Smooth muscle cell (in vitro differentiated cells): Measurements from ENCODE around the gene PCDHGA6. TPM values are rescaled to one million over a fixed set of nuclear protein-coding genes. Genes with fewer than 3 reads are reported as not detected.

ENCODE experiments used
- DNase-seq: peaks from one replicate; lab custom pipeline; 2025; ENCODE audit not compliant: unreplicated experiment; lab: John Stamatoyannopoulos, UW
- H2AFZ ChIP-seq: fragments of 200-600 bp; sonication (generic); 2 replicates; pipeline ENCODE4 v1.6.0; 2016; ENCODE audit warnings: antibody characterized with exemption, low read depth, mild to moderate bottlenecking
- H3F3A ChIP-seq: fragments of 200-600 bp; sonication (generic); 2 replicates; pipeline ENCODE4 v1.6.0; 2017; ENCODE audit warnings: antibody characterized with exemption, low read depth
- H3K27ac ChIP-seq: fragments of 200-600 bp; sonication (generic); 2 replicates; pipeline ENCODE4 v1.5.1; 2016; ENCODE audit warnings: low read depth, mild to moderate bottlenecking
- H3K27me3 ChIP-seq: fragments of 200-600 bp; sonication (generic); 2 replicates; pipeline ENCODE4 v1.6.1; 2016; ENCODE audit warnings: low read depth, mild to moderate bottlenecking
- H3K36me3 ChIP-seq: fragments of 200-600 bp; sonication (generic); 2 replicates; pipeline ENCODE4 v1.5.1; 2016; ENCODE audit warnings: low read depth
- H3K4me1 ChIP-seq: fragments of 200-600 bp; sonication (generic); 2 replicates; pipeline ENCODE4 v1.5.1; 2016; ENCODE audit warnings: low read depth
- H3K4me2 ChIP-seq: fragments of 200-600 bp; sonication (generic); 2 replicates; pipeline ENCODE4 v1.6.0; 2016; ENCODE audit warnings: mild to moderate bottlenecking
- H3K4me3 ChIP-seq: fragments of 200-600 bp; sonication (generic); 2 replicates; pipeline ENCODE4 v1.5.1; 2016; ENCODE audit warnings: mild to moderate bottlenecking
- H3K79me2 ChIP-seq: fragments of 200-600 bp; sonication (generic); 2 replicates; pipeline ENCODE4 v1.6.0; 2016; ENCODE audit warnings: low read depth, mild to moderate bottlenecking
- H3K9ac ChIP-seq: fragments of 200-600 bp; sonication (generic); 2 replicates; pipeline ENCODE4 v1.6.0; 2016; ENCODE audit warnings: low read depth
- H3K9me3 ChIP-seq: fragments of 200-600 bp; sonication (generic); replicated peaks from 2 replicates; pipeline ENCODE4 v1.5.1; 2016; ENCODE audit warnings: low read depth
- H4K20me1 ChIP-seq: fragments of 200-600 bp; sonication (generic); 2 replicates; pipeline ENCODE4 v1.6.0; 2016; ENCODE audit warnings: low read depth
- CTCF ChIP-seq: fragments of 200-600 bp; sonication (generic); IDR thresholded peaks from 2 replicates; pipeline ENCODE4 v1.5.1; 2017; ENCODE audit warnings: borderline replicate concordance, mild to moderate bottlenecking, antibody characterized with exemption; ENCODE audit not compliant: insufficient read depth, poor library complexity, severe bottlenecking
- WGBS: methylation state at CpG from one replicate; pipeline ENCODE4 v1.1.7; 2016; ENCODE audit warnings: low lambda C conversion rate; 5-methylcytosine and 5-hydroxymethylcytosine counted together
- polyA plus RNA-seq: library from polyadenylated mRNA; unstranded; fragments of >200 nt; fragmentation: Nextera tagmentation; extraction: Ambion mirVana; gene quantifications from 2 replicates; pipeline ENCODE4 v1.2.1, GENCODE V29; 2016
- total RNA-seq: library from RNA; depleted of rRNA; stranded (reverse); fragments of >200 nt; gene quantifications from 2 replicates; pipeline ENCODE4 v1.2.3, GENCODE V29; 2014

PCDHGA6 gene
- total and polyA plus RNA-seq, 2 experiments from 2014 or later = 0.27 TPM; not detected in 1

GRCh38 chr5:141354900-141355469 is 18.7 kb upstream of the PCDHGA6 start, which contains the start of gene PCDHGA4:
PCDHGA4 (plus strand) TSS chr5:141355021; CDS start chr5:141355108, 87 bp downstream.
- no peak within 1 kb of the TSS for H3K4me3 ChIP-seq
- H3K4me2 ChIP-seq = no peak within 1 kb of the TSS
- peaks cover 6% of the 10 kb centered on the region for H3K9me3 ChIP-seq
- no peak within 1 kb of the TSS for H2AFZ ChIP-seq
- no peak within 1 kb of the TSS for H3K27ac ChIP-seq
- H3F3A ChIP-seq = no peaks in the 10 kb centered on the region
- H3K79me2 ChIP-seq = no peaks in the 10 kb centered on the region
- peak; percentile 21 for TF ChIP-seq CTCF
- no peaks in the 10 kb centered on the region for H3K27me3 ChIP-seq
- 92% methylated on average over 29 of the region's 29 CpGs for WGBS
- H3K9ac ChIP-seq = no peak within 1 kb of the TSS
- DNase-seq = no peak
- H4K20me1 ChIP-seq = no peaks in the 10 kb centered on the region
- no peaks in the 10 kb centered on the region for H3K4me1 ChIP-seq
- no peaks in the 10 kb centered on the region for H3K36me3 ChIP-seq

GRCh38 chr5:141355641-141356040 is 18.1 kb upstream of the PCDHGA6 start:
- no peak overlapping the region for H3K4me3 ChIP-seq
- 96% methylated on average over 24 of the region's 24 CpGs for WGBS
- no peaks in the 10 kb centered on the region for H3K79me2 ChIP-seq
- peaks cover 6% of the 10 kb centered on the region for H3K9me3 ChIP-seq
- no peaks in the 10 kb centered on the region for H3K36me3 ChIP-seq
- no peak overlapping the region for H3K4me2 ChIP-seq
- no peaks in the 10 kb centered on the region for H3F3A ChIP-seq
- H3K27me3 ChIP-seq = no peaks in the 10 kb centered on the region
- no peaks in the 10 kb centered on the region for H3K4me1 ChIP-seq
- no peaks in the 10 kb centered on the region for H4K20me1 ChIP-seq
- no peak for TF ChIP-seq CTCF
- no peak overlapping the region for H3K9ac ChIP-seq
- DNase-seq = no peak
- H3K27ac ChIP-seq = no peak overlapping the region
- no peak overlapping the region for H2AFZ ChIP-seq

GRCh38 chr5:141356133-141356532 is 17.6 kb upstream of the PCDHGA6 start:
- Histone ChIP-seq H2AFZ (no peak overlapping the region), H3K36me3 (no peaks in the 10 kb centered on the region), H3K27ac (no peak overlapping the region), H3K9me3 (peaks cover 6% of the 10 kb centered on the region), H3K4me2 (no peak overlapping the region), H3K27me3 (no peaks in the 10 kb centered on the region), H3F3A (no peaks in the 10 kb centered on the region), H3K9ac (no peak overlapping the region), H3K4me3 (no peak overlapping the region), H3K4me1 (no peaks in the 10 kb centered on the region), H4K20me1 (no peaks in the 10 kb centered on the region), H3K79me2 (no peaks in the 10 kb centered on the region)
- no peak for TF ChIP-seq CTCF
- no peak for DNase-seq
- 84% methylated on average over 5 of the region's 5 CpGs for whole genome bisulfite sequencing

- Histone ChIP-seq H3K36me3 (no peaks in the 10 kb centered on the region), H4K20me1 (no peaks in the 10 kb centered on the region), H3K4me3 (no peak overlapping the region), H3F3A (no peaks in the 10 kb centered on the region), H3K27me3 (no peaks in the 10 kb centered on the region), H3K9me3 (peaks cover 6% of the 10 kb centered on the region), H3K79me2 (no peaks in the 10 kb centered on the region), H2AFZ (no peak overlapping the region), H3K9ac (no peak overlapping the region), H3K27ac (no peak overlapping the region), H3K4me1 (no peaks in the 10 kb centered on the region), H3K4me2 (no peak overlapping the region)
- DNase-seq = no peak
- WGBS = 89% methylated on average over 19 of the region's 19 CpGs
- TF ChIP-seq CTCF = no peak
Observed at GRCh38 chr5:141356950-141357349, 16.7 kb upstream of the PCDHGA6 start.
